GM18505 (cell line): ENCODE measurements around the gene ACOT13.
A peak's percentile ranks its signal among the peaks of the same experiment; 100 is the strongest.
"Not testable (repeated sequence)": the region's sequence is repeated elsewhere in the genome, so short reads cannot be mapped to it uniquely, and the experiment has no call there.

Source experiments
- ATAC-seq: cut with Tn5 transposase; IDR thresholded peaks from one replicate; pipeline ENCODE4 v1.9.1; 2021; ENCODE audit not compliant: unreplicated experiment
- POLR2A ChIP-seq: IDR thresholded peaks from 4 replicates; pipeline ENCODE4 v1.6.1; 2011; ENCODE audit warnings: borderline replicate concordance; ENCODE audit not compliant: insufficient read depth, insufficient read length; ENCODE audit errors: extremely low read depth

ACOT13 gene

GRCh38 chr6:24718449-24719124, 51.7 kb downstream of the ACOT13 start:
- no peak for ATAC-seq
- no peak for TF ChIP-seq POLR2A

GRCh38 chr6:24719125-24719971, 52.5 kb downstream of the ACOT13 start, which contains the start of gene C6orf62:
C6orf62 (minus strand) TSS chr6:24719154; CDS start chr6:24718668, 486 bp downstream.
- peak; percentile 66 for TF ChIP-seq POLR2A
- no peak for ATAC-seq

- no peak for ATAC-seq
- no peak for TF ChIP-seq POLR2A
Observed at GRCh38 chr6:24720131-24720603, 53.3 kb downstream of the ACOT13 start.

- peak; percentile 98 for TF ChIP-seq POLR2A
- peak; percentile 86 for ATAC-seq
Observed at GRCh38 chr6:24720604-24721460, 54.0 kb downstream of the ACOT13 start.

- peak; percentile 35 for ATAC-seq
- peak; percentile 87 for TF ChIP-seq POLR2A
Observed at GRCh38 chr6:24721461-24722215, 54.8 kb downstream of the ACOT13 start.

GRCh38 chr6:24723270-24723669, 56.4 kb downstream of the ACOT13 start:
- no peak for ATAC-seq

GRCh38 chr6:24730653-24731052, 63.8 kb downstream of the ACOT13 start:
- ATAC-seq: not testable (repeated sequence)

More at GRCh38 chr6:24723270-24723669, 56.4 kb downstream of the ACOT13 start:
- no peak for TF ChIP-seq POLR2A

- not testable (repeated sequence) for ATAC-seq
Observed at GRCh38 chr6:24731456-24732134, 64.7 kb downstream of the ACOT13 start.

GRCh38 chr6:24734166-24734565, 67.3 kb downstream of the ACOT13 start:
- no peak for TF ChIP-seq POLR2A
- ATAC-seq: no peak

GRCh38 chr6:24734710-24735109, 67.8 kb downstream of the ACOT13 start:
- ATAC-seq: not testable (repeated sequence)

- no peak for ATAC-seq
- TF ChIP-seq POLR2A: no peak
Observed at GRCh38 chr6:24738741-24739140, 71.9 kb downstream of the ACOT13 start.

GRCh38 chr6:24740861-24741260, 74.0 kb downstream of the ACOT13 start:
- TF ChIP-seq POLR2A: no peak
- no peak for ATAC-seq
